Activated effector memory CD4-positive, alpha-beta T cell treated with Interleukin-2 at 50 U/mL for 16 hours (primary cell): Measurements from ENCODE around the gene ARHGEF38.
A peak's percentile ranks its signal among the peaks of the same experiment; 100 is the strongest.
"Not testable (repeated sequence)": the region's sequence is repeated elsewhere in the genome, so short reads cannot be mapped to it uniquely, and the experiment has no call there.

Experiments used
- DNase-seq: peaks from one replicate; pipeline ENCODE4 v3.0.0-alpha.2; 2020

Gene ARHGEF38

DNA sequence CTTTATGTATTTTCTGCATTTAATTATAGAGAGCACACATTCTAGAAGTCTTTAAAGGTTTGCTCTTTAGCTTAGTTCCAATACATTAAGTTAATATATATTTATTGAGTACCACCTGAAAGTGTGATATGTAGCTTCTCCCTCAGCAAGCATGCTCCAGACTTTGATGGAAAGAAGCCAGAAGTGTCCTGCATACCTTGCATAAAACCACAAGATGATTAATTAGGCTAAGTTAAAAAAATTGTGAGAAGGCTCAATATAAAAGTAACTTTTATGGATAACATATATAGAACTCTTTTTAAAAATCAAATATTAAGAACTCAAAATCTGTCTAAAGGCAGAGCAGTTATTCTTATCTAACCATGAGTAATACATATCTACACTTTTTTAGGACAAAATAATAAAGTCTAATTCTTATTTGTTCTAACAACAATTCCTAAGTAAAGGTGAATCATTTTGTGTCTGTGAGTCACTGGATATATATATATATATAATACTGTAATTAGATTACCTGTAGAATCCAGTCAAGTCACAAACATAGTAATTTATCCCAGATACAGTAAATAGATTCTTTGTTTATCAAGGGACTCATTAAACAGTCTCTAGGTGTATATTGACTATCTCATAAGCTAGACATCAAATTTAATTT, 104.8 kb downstream of the ARHGEF38 start:
- DNase-seq, result no peak

- no peak for DNase-seq
Observed at GRCh38 chr4:105659190-105659589, 106.8 kb downstream of the ARHGEF38 start.

GRCh38 chr4:105661028-105661427, 108.6 kb downstream of the ARHGEF38 start:
- no peak for DNase-seq

DNA sequence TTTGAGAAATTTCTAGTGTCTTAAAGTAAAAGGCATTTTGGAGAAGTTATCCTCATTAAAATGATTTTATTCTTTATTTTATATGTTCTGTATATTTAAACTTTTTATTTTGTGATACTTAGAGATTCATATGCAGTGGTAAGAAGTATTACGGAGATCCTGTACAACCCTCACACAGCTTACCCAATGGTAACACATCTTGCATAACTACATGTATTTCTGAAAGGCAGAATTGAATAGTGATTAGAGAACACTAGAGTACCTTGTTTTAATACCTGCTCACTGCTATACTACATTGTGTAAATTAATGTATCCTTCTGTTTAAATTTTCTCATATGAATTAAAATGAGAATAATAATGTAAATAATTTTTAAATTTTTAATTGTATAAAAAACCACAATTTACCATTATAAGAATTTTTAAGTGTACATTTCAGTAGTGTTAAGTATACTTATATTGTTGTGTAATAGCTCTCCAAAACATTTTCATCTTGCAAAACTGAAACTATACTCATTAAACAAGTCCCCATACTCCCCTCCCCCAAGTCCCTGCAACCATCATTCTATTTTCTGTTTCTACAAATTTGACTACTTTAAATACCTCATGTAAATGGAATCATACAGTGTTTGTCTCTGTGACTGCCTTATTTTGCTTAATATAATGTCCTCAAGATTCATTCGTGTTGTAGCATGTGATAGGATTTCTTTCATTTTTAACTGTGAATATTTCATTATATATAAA, 110.7 kb downstream of the ARHGEF38 start:
- DNase-seq, result no peak

DNA sequence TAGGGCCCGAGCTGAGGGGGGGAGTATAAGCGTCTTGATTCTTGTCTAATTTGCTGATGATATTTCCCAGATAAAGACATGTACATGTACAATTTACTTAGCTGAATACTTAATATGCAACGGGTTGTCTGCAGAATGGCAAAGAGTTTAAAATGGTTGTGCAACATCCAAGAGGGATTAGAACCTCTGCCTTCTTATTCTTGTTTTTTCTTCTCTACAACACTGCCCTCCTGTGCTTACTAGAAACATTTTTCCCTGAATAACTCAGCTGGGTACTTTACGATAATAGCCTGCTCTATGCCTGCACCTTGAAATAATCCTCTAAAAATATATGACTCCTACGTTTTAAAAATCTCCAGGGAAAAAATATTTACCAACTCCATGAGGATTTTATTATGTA, 114.3 kb downstream of the ARHGEF38 start:
- no peak for DNase-seq

- no peak for DNase-seq
Observed at GRCh38 chr4:105670684-105671083, 118.3 kb downstream of the ARHGEF38 start.

DNA sequence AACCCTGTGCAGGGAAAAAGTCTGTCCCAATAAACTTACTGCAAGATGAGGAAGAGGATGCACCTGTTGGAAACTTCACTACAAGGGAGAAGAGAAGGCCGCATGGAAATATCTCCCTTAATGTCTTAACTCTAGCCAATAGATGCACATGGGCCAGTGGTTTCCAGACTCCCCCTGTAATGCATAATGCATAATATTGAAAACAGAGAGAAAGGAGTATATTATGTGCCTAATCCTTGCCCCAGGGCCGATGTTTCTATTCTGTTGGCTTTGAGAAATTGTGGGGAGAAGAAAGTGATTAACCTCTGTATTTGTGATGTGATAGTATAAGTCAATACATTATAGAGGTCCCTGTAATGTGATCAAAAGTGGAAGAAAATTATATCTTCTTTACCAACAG, 118.9 kb downstream of the ARHGEF38 start:
- no peak for DNase-seq

- DNase-seq, result no peak
Observed at GRCh38 chr4:105674011-105674410, 121.6 kb downstream of the ARHGEF38 start.

DNA sequence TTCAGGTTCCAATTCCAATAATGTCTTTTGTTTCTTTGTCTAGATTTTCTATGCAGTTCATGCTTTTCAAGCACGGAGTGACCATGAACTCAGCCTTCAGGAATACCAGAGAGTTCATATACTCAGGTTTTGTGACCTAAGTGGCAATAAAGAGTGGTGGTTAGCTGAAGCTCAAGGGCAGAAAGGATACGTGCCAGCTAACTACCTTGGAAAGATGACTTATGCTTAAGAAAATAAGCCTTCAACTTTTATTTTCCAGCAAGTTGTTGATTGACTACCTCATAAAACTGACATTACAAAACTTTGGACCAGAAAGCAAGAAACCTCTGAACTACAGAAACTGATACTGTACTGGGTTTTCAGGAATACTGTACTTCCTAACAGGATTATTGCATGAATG, 125.3 kb downstream of the ARHGEF38 start:
- DNase-seq, result no peak

DNA sequence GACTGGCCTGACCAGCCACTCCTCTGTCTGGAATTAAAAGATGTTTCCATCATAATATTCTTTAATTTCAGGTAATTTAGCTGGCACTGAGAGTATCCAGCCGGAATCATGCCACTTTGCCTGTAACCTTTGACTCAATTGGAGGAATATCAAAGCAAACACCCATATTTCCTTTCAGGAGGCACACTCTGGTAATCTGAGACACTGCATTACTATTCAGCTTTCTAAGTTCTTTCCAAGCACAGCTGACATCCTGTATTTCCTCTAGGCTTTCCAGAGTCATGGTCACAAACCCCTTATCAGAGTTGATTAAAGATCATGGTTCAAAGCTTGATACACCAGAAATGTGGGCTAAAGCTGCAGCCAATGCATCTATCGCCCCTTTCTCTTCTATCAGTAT, 126.8 kb downstream of the ARHGEF38 start:
- no peak for DNase-seq

- no peak for DNase-seq
Observed at GRCh38 chr4:105683038-105683437, 130.6 kb downstream of the ARHGEF38 start.

DNA sequence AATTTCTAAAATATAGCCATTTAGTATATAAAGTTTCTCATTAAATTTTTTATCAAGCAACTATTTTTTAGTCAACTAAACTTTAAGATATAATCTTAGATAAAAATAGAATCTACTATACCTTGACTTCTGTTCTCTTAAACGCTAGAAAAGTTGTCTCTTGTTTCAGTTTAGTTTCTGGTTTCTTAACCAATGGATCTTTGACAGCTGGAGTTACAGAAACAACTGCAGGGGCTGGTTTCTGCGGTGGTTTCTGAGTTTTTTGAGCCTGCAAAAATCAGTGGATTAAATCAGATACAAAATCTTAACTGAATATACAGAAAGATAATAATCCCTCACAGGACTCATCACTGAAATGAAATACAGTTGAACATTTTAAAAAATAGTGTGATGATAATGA, 134.2 kb downstream of the ARHGEF38 start:
- no peak for DNase-seq

DNA sequence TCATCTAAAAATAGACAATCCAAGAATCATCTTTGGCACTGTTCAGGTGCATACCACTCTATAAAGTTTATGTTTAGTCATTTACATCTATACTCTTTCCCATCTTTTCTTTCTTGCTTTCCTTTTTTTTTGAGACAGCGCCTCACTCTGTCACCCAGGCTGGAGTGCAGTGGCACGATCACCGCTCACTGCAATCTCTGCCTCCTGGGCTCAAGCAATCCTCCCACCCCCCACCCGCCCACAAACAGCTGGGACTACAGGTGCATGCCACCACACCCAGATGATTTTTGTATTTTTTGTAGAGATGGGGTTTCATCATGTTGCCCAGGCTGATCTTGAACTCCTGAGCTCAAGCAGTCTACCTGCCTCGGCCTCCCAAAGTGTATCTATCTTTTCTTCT, 142.4 kb downstream of the ARHGEF38 start:
- DNase-seq, result not testable (repeated sequence)

GRCh38 chr4:105695832-105696231, 143.4 kb downstream of the ARHGEF38 start:
- not testable (repeated sequence) for DNase-seq

- no peak for DNase-seq
Observed at GRCh38 chr4:105698607-105699006, 146.2 kb downstream of the ARHGEF38 start.

DNA sequence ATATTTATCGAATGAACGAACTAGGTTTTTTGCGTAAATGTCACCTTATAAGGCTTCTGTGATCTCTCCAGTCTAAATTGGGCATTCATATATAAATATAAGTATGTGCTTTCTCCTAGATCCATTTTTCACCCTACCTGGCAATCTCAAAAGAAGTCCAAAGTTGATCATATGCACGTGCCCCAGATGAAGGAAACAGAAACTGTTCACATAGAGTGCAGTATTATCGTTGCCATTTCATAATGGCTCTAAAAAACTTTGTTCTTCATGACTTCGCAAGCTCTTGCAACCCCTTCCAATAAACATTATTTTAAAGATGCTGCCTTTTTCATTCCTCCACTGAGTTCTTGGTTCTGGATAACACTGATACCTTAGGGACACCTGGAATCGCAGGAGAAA, 155.4 kb downstream of the ARHGEF38 start:
- DNase-seq, result no peak

DNA sequence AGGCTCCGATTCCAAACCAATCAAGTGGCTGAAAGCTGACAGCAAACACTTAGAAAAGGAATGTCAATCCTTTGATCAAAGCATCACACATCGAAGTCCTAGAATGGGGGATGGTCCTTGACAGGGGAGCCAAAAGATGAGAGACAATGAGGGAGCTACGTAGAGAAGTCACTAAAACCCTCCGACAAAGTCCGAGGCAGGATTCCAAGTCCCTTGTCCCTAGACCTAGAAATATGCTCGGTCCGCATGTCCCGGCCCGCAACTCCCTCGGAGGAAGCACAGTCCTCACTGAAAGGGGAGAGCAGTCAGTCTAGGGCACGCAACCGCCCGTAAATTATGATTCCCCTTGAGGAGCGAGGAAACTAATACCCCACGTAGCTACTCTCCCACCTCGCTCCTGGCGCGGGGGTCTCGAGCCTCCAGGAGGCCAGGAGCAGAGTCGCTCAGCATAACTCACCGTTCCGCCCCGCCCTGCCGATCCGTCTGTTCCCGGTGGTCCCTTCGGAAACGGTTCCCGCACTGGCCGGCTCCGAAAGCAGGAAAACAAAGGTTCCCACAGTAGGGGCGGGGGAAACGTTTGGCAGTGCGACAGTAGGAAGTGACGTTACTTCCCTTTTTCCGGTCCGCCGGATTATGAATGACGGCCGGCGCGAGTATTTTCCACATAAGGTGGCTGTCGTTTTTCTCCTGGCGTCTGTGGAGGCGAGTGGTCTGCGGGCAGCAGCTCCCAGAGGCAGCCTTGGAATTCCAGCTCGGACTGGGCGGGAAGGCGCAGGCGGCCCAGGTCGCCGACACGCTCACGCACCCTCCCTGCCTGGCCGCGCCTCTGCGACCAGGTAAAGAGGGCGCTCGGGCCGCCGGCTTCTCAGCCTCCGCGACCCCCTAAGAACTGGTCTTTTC, 156.0 kb downstream of the ARHGEF38 start, which contains the start of the genes GSTCD and INTS12:
TSS of gene GSTCD (plus strand) at position 604 of the 900 bp plus-strand sequence. CDS start 8,830 bp downstream, outside the sequence.
TSS of gene INTS12 (minus strand) at position 509 of the 900 bp plus-strand sequence. CDS start 8,684 bp downstream, outside the sequence.
- DNase-seq, result peak; percentile 81

DNA sequence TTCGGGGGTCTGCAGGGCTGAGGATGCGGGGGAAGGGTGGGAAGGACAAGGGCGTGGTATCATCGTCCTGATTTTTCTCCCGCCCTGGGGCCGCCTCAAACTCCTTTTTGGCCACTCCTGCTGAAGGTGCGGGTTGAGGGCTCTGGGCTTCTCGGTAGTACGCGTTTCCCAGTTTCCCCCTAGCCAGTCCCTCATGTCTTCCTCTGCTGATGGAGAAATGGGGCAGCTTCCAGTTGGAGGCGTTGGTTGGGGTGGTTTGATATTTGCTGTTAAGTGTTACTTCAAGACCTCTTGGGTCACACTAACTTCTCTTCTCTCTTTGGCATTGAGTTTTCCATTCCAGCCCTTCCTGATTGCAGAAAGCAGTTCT, 156.6 kb downstream of the ARHGEF38 start:
- DNase-seq, result no peak

GRCh38 chr4:105710012-105710600, 157.7 kb downstream of the ARHGEF38 start:
- no peak for DNase-seq

GRCh38 chr4:105710678-105711077, 158.3 kb downstream of the ARHGEF38 start:
- no peak for DNase-seq

DNA sequence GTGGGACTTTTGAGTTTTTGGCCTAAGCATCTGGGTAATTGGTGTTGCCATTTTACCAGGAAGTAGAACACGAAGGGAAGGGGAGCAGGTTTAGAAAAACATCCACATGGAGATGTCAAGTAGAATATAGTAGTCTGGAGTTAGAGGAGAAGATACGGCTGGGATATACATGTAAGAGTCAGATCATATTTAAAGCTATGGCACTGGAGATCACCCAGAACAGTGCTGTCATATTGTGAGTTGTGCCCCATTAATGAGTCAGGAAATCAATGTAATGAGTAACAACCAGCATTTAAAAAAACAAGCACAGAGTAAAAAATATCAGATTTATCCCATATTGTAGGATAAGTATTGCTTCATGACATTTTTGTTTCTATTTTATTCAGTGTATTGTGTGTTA, 160.3 kb downstream of the ARHGEF38 start:
- no peak for DNase-seq

DNA sequence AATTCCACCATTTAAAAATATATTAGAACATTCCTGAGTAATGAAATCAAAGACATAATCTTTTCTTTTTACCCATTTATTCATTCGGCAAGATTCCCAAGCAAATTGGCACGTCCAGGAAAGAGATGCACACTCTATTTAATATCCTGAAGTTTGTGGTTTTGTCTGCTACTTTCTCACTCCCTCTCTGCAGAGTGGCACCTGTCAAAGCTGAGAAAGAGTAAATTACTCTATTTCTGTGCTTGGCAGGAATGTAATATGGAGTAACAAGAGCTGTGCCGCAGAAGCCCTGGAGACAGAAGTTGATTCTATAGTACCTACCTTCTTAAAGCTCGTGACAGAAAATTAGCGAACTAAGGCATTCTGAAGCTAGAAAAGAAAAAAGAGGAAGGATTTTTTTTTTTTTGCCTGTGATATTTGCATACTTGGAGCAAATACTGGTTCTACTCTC, 161.7 kb downstream of the ARHGEF38 start:
- DNase-seq, result no peak

- no peak for DNase-seq
Observed at GRCh38 chr4:105714932-105715331, 162.5 kb downstream of the ARHGEF38 start.
